Fibroblast of lung (primary cell): ENCODE measurements around the gene ST6GALNAC5. TPM values are rescaled to one million over a fixed set of nuclear protein-coding genes. Genes with fewer than 3 reads are reported as not detected.

Experiments
- DNase-seq, 2 donors: peaks; one replicate each; pipeline versions ENCODE4 v3.0.0 to v3.0.0-alpha.2; 2010; ENCODE audit warnings: low read depth in 2 of 2
- H2AFZ ChIP-seq: 2 replicates; pipeline ENCODE4 v1.5.1; 2012; ENCODE audit warnings: low read length, control low read depth, inconsistent platforms
- H3K27ac ChIP-seq: 2 replicates; pipeline ENCODE4 v1.5.1; 2011; ENCODE audit warnings: low read length, control low read depth; ENCODE audit not compliant: insufficient read depth
- H3K27me3 ChIP-seq: 2 replicates; pipeline ENCODE4 v1.5.1; 2011; ENCODE audit warnings: mild to moderate bottlenecking, low read length; ENCODE audit not compliant: control insufficient read depth, insufficient read depth
- H3K36me3 ChIP-seq: 2 replicates; pipeline ENCODE4 v1.5.1; 2011; ENCODE audit warnings: low read length; ENCODE audit not compliant: control insufficient read depth, insufficient read depth
- H3K4me1 ChIP-seq: 2 replicates; pipeline ENCODE4 v1.5.1; 2011; ENCODE audit warnings: low read length; ENCODE audit not compliant: control insufficient read depth, insufficient read depth; ENCODE audit errors: extremely low read depth
- H3K4me2 ChIP-seq: 2 replicates; pipeline ENCODE4 v1.5.1; 2011; ENCODE audit warnings: low read length, control low read depth; ENCODE audit not compliant: insufficient read depth; ENCODE audit errors: extremely low read depth
- H3K4me3 ChIP-seq, 4 experiments: fragments of 200-600 bp in 1 of 4; sonication (generic) in 1 of 4; replicated peaks in 1 of 4; 2 replicates each; pipeline ENCODE4 v1.5.1; 2011 to 2016; ENCODE audit warnings: low read length in 4 of 4, low read depth in 3 of 4, mild to moderate bottlenecking in 3 of 4, control low read depth in 2 of 4, inconsistent platforms in 1 of 4, mixed read lengths in 1 of 4; ENCODE audit not compliant: insufficient read depth in 1 of 4; ENCODE audit errors: control extremely low read depth in 1 of 4
- H3K79me2 ChIP-seq: 2 replicates; pipeline ENCODE4 v1.5.1; 2012; ENCODE audit warnings: mild to moderate bottlenecking, low read length, inconsistent platforms; ENCODE audit not compliant: control insufficient read depth, insufficient read depth
- H3K9ac ChIP-seq: 2 replicates; pipeline ENCODE4 v1.5.1; 2011; ENCODE audit warnings: mild to moderate bottlenecking, low read length, control low read depth; ENCODE audit not compliant: insufficient read depth
- H3K9me3 ChIP-seq: 2 replicates; pipeline ENCODE4 v1.5.1; 2012; ENCODE audit warnings: low read depth, low read length; ENCODE audit not compliant: control insufficient read depth, insufficient read depth
- H4K20me1 ChIP-seq: 2 replicates; pipeline ENCODE4 v1.5.1; 2011; ENCODE audit warnings: low read length; ENCODE audit not compliant: control insufficient read depth, insufficient read depth; ENCODE audit errors: extremely low read depth
- CTCF ChIP-seq, 2 donors: IDR thresholded peaks in 1 of 2; conservative IDR thresholded peaks in 1 of 2; 1 replicate in 1 of 2; 2 replicates in 1 of 2; pipeline ENCODE4 v1.5.1; 2011 to 2012; ENCODE audit warnings: low read length in 2 of 2, control low read depth in 1 of 2, inconsistent platforms in 1 of 2, low read depth in 1 of 2, mild to moderate bottlenecking in 1 of 2
- EZH2 ChIP-seq: IDR thresholded peaks from 2 replicates; pipeline ENCODE4 v1.5.1; 2012; ENCODE audit warnings: low read length, control low read depth, mild to moderate bottlenecking; ENCODE audit errors: missing control alignments
- polyA plus RNA-seq, 2 donors: library from polyadenylated mRNA; depleted of rRNA in 1 of 2; stranded (reverse) in 1 of 2; unstranded in 1 of 2; fragments of >200 nt; gene quantifications; 2 replicates each; pipeline ENCODE4 v1.2.1, GENCODE V29; 2011 to 2012; ENCODE audit warnings: missing spikeins in 1 of 2
- total RNA-seq: library from RNA; depleted of rRNA; stranded (reverse); fragments of >200 nt; gene quantifications from 2 replicates; pipeline ENCODE4 v1.2.1, GENCODE V29; 2014

The ST6GALNAC5 gene
- total and polyA plus RNA-seq, 2 donors (not counting 1 experiment from before 2014, with no cell fraction given): 0.37 to 0.83 TPM

GRCh38 chr1:77061162-77061561 lies 193.9 kb downstream of the ST6GALNAC5 start:
- H2AFZ ChIP-seq: no peak overlapping the region
- no peak overlapping the region for H3K4me3 ChIP-seq
- H3K27me3 ChIP-seq: no peaks in the 10 kb centered on the region
- no peak overlapping the region for H3K4me2 ChIP-seq
- no peaks in the 10 kb centered on the region for H3K9me3 ChIP-seq
- no peak overlapping the region for H3K9ac ChIP-seq
- H3K79me2 ChIP-seq: no peaks in the 10 kb centered on the region
- DNase-seq: no peak
- no peaks in the 10 kb centered on the region for H3K36me3 ChIP-seq
- no peak overlapping the region for H3K27ac ChIP-seq
- no peaks in the 10 kb centered on the region for H4K20me1 ChIP-seq
- no peak for TF ChIP-seq CTCF (conservative IDR thresholded peaks at IDR 0.05 in 1 of 2, IDR thresholded peaks at IDR 0.05 in 1 of 2; ENCODE audit: low read depth in 1 of 2, low read length in 2 of 2)
- no peak for TF ChIP-seq EZH2
- no peaks in the 10 kb centered on the region for H3K4me1 ChIP-seq

GRCh38 chr1:77063118-77063517 lies 195.8 kb downstream of the ST6GALNAC5 start:
- peak in 1 of 2 donors; percentile 5 for DNase-seq
- H3K27ac ChIP-seq: no peak overlapping the region
- no peak overlapping the region for H2AFZ ChIP-seq
- H3K9me3 ChIP-seq: no peaks in the 10 kb centered on the region
- H3K4me3 ChIP-seq: no peak overlapping the region
- no peak overlapping the region for H3K9ac ChIP-seq
- H3K4me2 ChIP-seq: no peak overlapping the region
- no peaks in the 10 kb centered on the region for H3K27me3 ChIP-seq
- no peaks in the 10 kb centered on the region for H3K36me3 ChIP-seq
- no peak for TF ChIP-seq EZH2
- no peak for TF ChIP-seq CTCF (conservative IDR thresholded peaks at IDR 0.05 in 1 of 2, IDR thresholded peaks at IDR 0.05 in 1 of 2; ENCODE audit: low read depth in 1 of 2, low read length in 2 of 2)
- H3K4me1 ChIP-seq: no peaks in the 10 kb centered on the region
- H4K20me1 ChIP-seq: no peaks in the 10 kb centered on the region
- H3K79me2 ChIP-seq: no peaks in the 10 kb centered on the region

GRCh38 chr1:77064246-77064645 lies 197.0 kb downstream of the ST6GALNAC5 start:
- H3K9ac ChIP-seq: no peak overlapping the region
- no peaks in the 10 kb centered on the region for H3K79me2 ChIP-seq
- H2AFZ ChIP-seq: no peak overlapping the region
- no peak overlapping the region for H3K4me2 ChIP-seq
- H3K27me3 ChIP-seq: no peaks in the 10 kb centered on the region
- no peaks in the 10 kb centered on the region for H4K20me1 ChIP-seq
- no peaks in the 10 kb centered on the region for H3K9me3 ChIP-seq
- no peaks in the 10 kb centered on the region for H3K36me3 ChIP-seq
- H3K27ac ChIP-seq: no peak overlapping the region
- H3K4me3 ChIP-seq: no peak overlapping the region
- no peak for DNase-seq
- no peak for TF ChIP-seq CTCF (conservative IDR thresholded peaks at IDR 0.05 in 1 of 2, IDR thresholded peaks at IDR 0.05 in 1 of 2; ENCODE audit: low read depth in 1 of 2, low read length in 2 of 2)
- TF ChIP-seq EZH2: no peak
- no peaks in the 10 kb centered on the region for H3K4me1 ChIP-seq
